HepG2 (cell line): Measurements from ENCODE around the gene ANKHD1. TPM values are rescaled to one million over a fixed set of nuclear protein-coding genes. Genes with fewer than 3 reads are reported as not detected.

Experiments
- ATF4 ChIP-seq, 2 experiments: fragments of 450-650 bp in 1 of 2; sonication (generic) in 1 of 2; formaldehyde crosslinking; IDR thresholded peaks; 2 replicates each; pipeline versions ENCODE4 v1.5.0 to v1.8.0; 2020 to 2022; ENCODE audit warnings: mild to moderate bottlenecking in 1 of 2, missing genetic modification reagents in 1 of 2
- CREB3 ChIP-seq: sonication (generic); formaldehyde crosslinking; IDR thresholded peaks from 2 replicates; pipeline ENCODE4 v1.5.0; 2020; ENCODE audit warnings: missing genetic modification reagents
- FOXC1 ChIP-seq: sonication (generic); formaldehyde crosslinking; IDR thresholded peaks from 2 replicates; pipeline ENCODE4 v1.8.0; 2022; ENCODE audit warnings: mild to moderate bottlenecking, missing genetic modification reagents, borderline replicate concordance
- FOXK2 ChIP-seq: fragments of 450-650 bp; IDR thresholded peaks from 2 replicates; pipeline ENCODE4 v1.6.1; 2016
- ISL2 ChIP-seq: sonication (generic); formaldehyde crosslinking; IDR thresholded peaks from 2 replicates; pipeline ENCODE4 v1.5.0; 2020; ENCODE audit warnings: missing genetic modification reagents
- MTF2 ChIP-seq: sonication (generic); formaldehyde crosslinking; IDR thresholded peaks from 2 replicates; pipeline ENCODE4 v1.5.0; 2020; ENCODE audit warnings: missing genetic modification reagents, borderline replicate concordance
- MXD3 ChIP-seq: IDR thresholded peaks from 2 replicates; pipeline ENCODE4 v1.6.1; 2016; ENCODE audit warnings: mild to moderate bottlenecking, missing biosample characterization, missing genetic modification reagents
- NFATC3 ChIP-seq: sonication (generic); formaldehyde crosslinking; IDR thresholded peaks from 2 replicates; pipeline ENCODE4 v1.5.1; 2020; ENCODE audit warnings: mild to moderate bottlenecking, missing genetic modification reagents
- RAD51 ChIP-seq: fragments of 450-650 bp; IDR thresholded peaks from 2 replicates; pipeline ENCODE4 v1.6.1; 2016; ENCODE audit warnings: borderline replicate concordance
- SMAD3 ChIP-seq: sonication (generic); formaldehyde crosslinking; IDR thresholded peaks from 2 replicates; pipeline ENCODE4 v1.4.0; 2020; ENCODE audit warnings: missing genetic modification reagents
- YY1 ChIP-seq: IDR thresholded peaks from 2 replicates; pipeline ENCODE4 v1.6.1; 2011; ENCODE audit warnings: low read length, low read depth, moderate library complexity, mild to moderate bottlenecking; ENCODE audit not compliant: insufficient read depth, insufficient replicate concordance
- ZNF232 ChIP-seq: sonication (generic); formaldehyde crosslinking; IDR thresholded peaks from 2 replicates; pipeline ENCODE4 v1.4.0; 2020; ENCODE audit warnings: missing genetic modification reagents, borderline replicate concordance
- ZNF460 ChIP-seq: sonication (generic); formaldehyde crosslinking; IDR thresholded peaks from 2 replicates; pipeline ENCODE4 v1.5.1; 2020; ENCODE audit warnings: missing genetic modification reagents, mild to moderate bottlenecking, borderline replicate concordance
- ZNF569 ChIP-seq: sonication (generic); formaldehyde crosslinking; IDR thresholded peaks from 2 replicates; pipeline ENCODE4 v1.5.0; 2020; ENCODE audit warnings: mild to moderate bottlenecking, missing genetic modification reagents, moderate library complexity, borderline replicate concordance
- ZNF609 ChIP-seq: sonication (generic); formaldehyde crosslinking; IDR thresholded peaks from 2 replicates; pipeline ENCODE4 v1.4.0; 2020; ENCODE audit warnings: mild to moderate bottlenecking, missing genetic modification reagents, borderline replicate concordance
- ZNF891 ChIP-seq: sonication (generic); formaldehyde crosslinking; IDR thresholded peaks from 2 replicates; pipeline ENCODE4 v1.5.0; 2020; ENCODE audit warnings: mild to moderate bottlenecking, missing genetic modification reagents
- polyA plus RNA-seq, 8 experiments: library from polyadenylated mRNA; depleted of rRNA in 3 of 8; stranded (reverse) in 7 of 8; unstranded in 1 of 8; fragments of >200 nt; fragmentation: Illumina TruSeq in 4 of 8; extraction: Trizol in 4 of 8; gene quantifications; 2 replicates each; pipeline versions ENCODE4 v1.2.1 to v1.2.3, GENCODE V29; 2011 to 2016; ENCODE audit warnings: low read depth in 4 of 8, missing spikeins in 1 of 8, mixed read lengths in 1 of 8; ENCODE audit not compliant: insufficient read depth in 1 of 8
- total RNA-seq, 5 experiments: library from RNA; depleted of rRNA; stranded (reverse); fragments of >200 nt; fragmentation: Illumina TruSeq; extraction: Trizol; gene quantifications; 2 replicates each; pipeline ENCODE4 v1.2.3, GENCODE V29; 2016; ENCODE audit warnings: low read depth in 1 of 5

ANKHD1 gene
- total and polyA plus RNA-seq, 2 of the 13 experiments (the other 11 are each of a cell fraction or from before 2014, with no cell fraction given) = 69.9 to 82.0 TPM

- TF ChIP-seq MXD3 (CRISPR knock-in tag) (peak; percentile 29; the same call in 1 of the 2 replicates), FOXC1 (peak; percentile 52; the same call in 1 of the 2 replicates), CREB3 (CRISPR knock-in tag) (no peak; the same call in 1 of the 2 replicates), ZNF609 (CRISPR knock-in tag) (0 out of 2 replicates have a peak, but pooled peaks have one; percentile 16), SMAD3 (CRISPR knock-in tag) (peak; percentile 30; the same call in 1 of the 2 replicates), FOXK2 (peak; percentile 29; the same call in 1 of the 2 replicates), RAD51 (peak; percentile 60; the same call in 1 of the 2 replicates), ATF4 (CRISPR knock-in tag; IDR thresholded peaks at IDR 0.05) (peak in 1 of 2 experiments; percentile 39; a peak in 1 of 4 replicates), ZNF891 (CRISPR knock-in tag) (peak; percentile 82), MTF2 (CRISPR knock-in tag) (peak; percentile 84), NFATC3 (CRISPR knock-in tag) (0 out of 2 replicates have a peak, but pooled peaks have one; percentile 35), ZNF232 (CRISPR knock-in tag) (peak; percentile 63; the same call in 1 of the 2 replicates), ZNF569 (no peak), YY1 (peak; percentile 74), ISL2 (CRISPR knock-in tag) (peak; percentile 63), ZNF460 (CRISPR knock-in tag) (no peak)
These were observed at the start of gene ANKHD1 (continued) for GRCh38 chr5:140401362-140402257.
